H1 (cell line): Measurements from ENCODE around the gene HDDC3. TPM values are rescaled to one million over a fixed set of nuclear protein-coding genes. Genes with fewer than 3 reads are reported as not detected.

Source experiments
- CTCF ChIA-PET: fragments of 300-600 bp; sonication (Branson Sonifier 250); formaldehyde crosslinking; loops from one replicate; lab custom pipeline; 2021; ENCODE audit not compliant: partially characterized antibody; lab: Charles Lee
- POLR2A ChIA-PET: fragments of 300-600 bp; sonication (Branson Sonifier 250); formaldehyde crosslinking; loops from one replicate; lab custom pipeline; 2021; ENCODE audit warnings: inconsistent platforms; ENCODE audit not compliant: partially characterized antibody; lab: Charles Lee
- DNase-seq, 2 experiments: peaks; one replicate each; pipeline versions ENCODE4 v3.0.0 to v3.0.0-alpha.2; 2010 to 2022; ENCODE audit warnings: low spot score in 2 of 2, low read depth in 1 of 2, mixed read lengths in 1 of 2
- FAIRE-seq: peaks from 2 replicates; lab custom pipeline; 2011; peaks lifted over from hg19 to GRCh38; lab: Jason Lieb, UNC
- H2AFZ ChIP-seq: 2 replicates; pipeline ENCODE4 v1.8.1; 2012; ENCODE audit warnings: low read length, inconsistent platforms
- H2AK5ac ChIP-seq: 2 replicates; pipeline ENCODE4 v1.6.1; 2013; ENCODE audit warnings: low read depth, low read length
- H2BK120ac ChIP-seq: replicated peaks from 2 replicates; pipeline ENCODE3; 2013; ENCODE audit warnings: low read depth, low read length, inconsistent platforms
- H2BK12ac ChIP-seq: 2 replicates; pipeline ENCODE4 v1.6.1; 2013; ENCODE audit warnings: low read depth, low read length
- H2BK15ac ChIP-seq: 2 replicates; pipeline ENCODE4 v1.6.1; 2013; ENCODE audit warnings: low read length
- H2BK20ac ChIP-seq: 2 replicates; pipeline ENCODE4 v1.6.1; 2013; ENCODE audit warnings: low read length
- H2BK5ac ChIP-seq: 2 replicates; pipeline ENCODE4 v1.6.1; 2013; ENCODE audit warnings: low read depth, low read length
- H3K14ac ChIP-seq: 2 replicates; pipeline ENCODE4 v1.6.1; 2013; ENCODE audit warnings: inconsistent platforms; ENCODE audit not compliant: insufficient read length
- H3K18ac ChIP-seq: 2 replicates; pipeline ENCODE4 v1.6.1; 2013; ENCODE audit warnings: low read length; ENCODE audit errors: extremely low read depth
- H3K23ac ChIP-seq: 2 replicates; pipeline ENCODE4 v1.6.1; 2013; ENCODE audit warnings: inconsistent platforms; ENCODE audit not compliant: insufficient read length
- H3K23me2 ChIP-seq: 2 replicates; pipeline ENCODE4 v1.6.1; 2013; ENCODE audit warnings: low read depth, low read length
- H3K27ac ChIP-seq: 2 replicates; pipeline ENCODE4 v1.6.1; 2011; ENCODE audit warnings: low read depth, low read length, inconsistent platforms
- H3K27me3 ChIP-seq, 4 experiments: replicated peaks in 1 of 4; 1 replicate in 1 of 4; 2 replicates in 3 of 4; pipeline versions ENCODE4 v1.6.1 to v1.8.1; 2011 to 2013; ENCODE audit warnings: low read length in 3 of 4, mild to moderate bottlenecking in 3 of 4, inconsistent platforms in 2 of 4, mixed read lengths in 2 of 4, moderate library complexity in 1 of 4; ENCODE audit not compliant: control insufficient read depth in 3 of 4, insufficient read depth in 3 of 4; ENCODE audit errors: extremely low read depth in 1 of 4
- H3K36me3 ChIP-seq, 4 experiments: 2 replicates each; pipeline versions ENCODE4 v1.6.1 to v1.8.1; 2011 to 2013; ENCODE audit warnings: mild to moderate bottlenecking in 4 of 4, low read length in 3 of 4, moderate library complexity in 2 of 4, control low read depth in 1 of 4, inconsistent platforms in 1 of 4; ENCODE audit not compliant: insufficient read depth in 4 of 4, control insufficient read depth in 2 of 4
- H3K4ac ChIP-seq: replicated peaks from 2 replicates; pipeline ENCODE3; 2013; ENCODE audit warnings: low read length, low read depth, mixed read lengths, inconsistent platforms; ENCODE audit not compliant: insufficient read length
- H3K4me1 ChIP-seq, 4 experiments: replicated peaks in 1 of 4; 1 replicate in 1 of 4; 2 replicates in 3 of 4; pipeline versions ENCODE4 v1.6.1 to v1.8.1; 2011 to 2013; ENCODE audit warnings: low read length in 3 of 4, inconsistent platforms in 2 of 4, mixed read lengths in 1 of 4; ENCODE audit not compliant: insufficient read depth in 4 of 4, control insufficient read depth in 3 of 4
- H3K4me2 ChIP-seq, 2 experiments: 2 replicates each; pipeline versions ENCODE4 v1.6.1 to v1.8.1; 2011 to 2013; ENCODE audit warnings: low read depth in 2 of 2, low read length in 2 of 2, control low read depth in 1 of 2, inconsistent platforms in 1 of 2, mild to moderate bottlenecking in 1 of 2; ENCODE audit not compliant: insufficient read depth in 1 of 2
- H3K4me3 ChIP-seq, 4 experiments: fragments of 200-600, 300-600 bp in 1 of 4; sonication (generic), shearing (Covaris generic), sonication (Bioruptor Twin) in 1 of 4; 2 replicates each; pipeline versions ENCODE4 v1.5.1 to v1.8.1; 2011 to 2016; ENCODE audit warnings: low read length in 4 of 4, low read depth in 3 of 4, control low read depth in 2 of 4, inconsistent platforms in 2 of 4, mild to moderate bottlenecking in 2 of 4, mixed read lengths in 1 of 4, moderate library complexity in 1 of 4; ENCODE audit not compliant: insufficient read depth in 2 of 4; ENCODE audit errors: extremely low read depth in 1 of 4
- H3K56ac ChIP-seq: replicated peaks from 2 replicates; pipeline ENCODE3; 2013; ENCODE audit warnings: low read depth, mild to moderate bottlenecking, mixed read lengths, low read length, inconsistent platforms; ENCODE audit not compliant: insufficient read length
- H3K79me1 ChIP-seq: 2 replicates; pipeline ENCODE4 v1.6.1; 2013; ENCODE audit warnings: low read depth, low read length, control low read depth
- H3K79me2 ChIP-seq, 2 experiments: 2 replicates each; pipeline versions ENCODE4 v1.6.1 to v1.8.1; 2012 to 2013; ENCODE audit warnings: low read length in 2 of 2, mild to moderate bottlenecking in 2 of 2, inconsistent platforms in 1 of 2; ENCODE audit not compliant: insufficient read depth in 2 of 2, control insufficient read depth in 1 of 2
- H3K9ac ChIP-seq, 4 experiments: replicated peaks in 1 of 4; 1 replicate in 1 of 4; 2 replicates in 3 of 4; pipeline versions ENCODE4 v1.6.1 to v1.8.1; 2011 to 2013; ENCODE audit warnings: low read depth in 3 of 4, low read length in 3 of 4, control low read depth in 2 of 4, mild to moderate bottlenecking in 2 of 4, moderate library complexity in 2 of 4, inconsistent platforms in 1 of 4; ENCODE audit errors: extremely low read depth in 1 of 4
- H3K9me3 ChIP-seq, 2 experiments: 2 replicates each; pipeline versions ENCODE4 v1.6.1 to v1.8.1; 2012 to 2013; ENCODE audit warnings: mild to moderate bottlenecking in 2 of 2, moderate library complexity in 2 of 2, control low read depth in 1 of 2, inconsistent platforms in 1 of 2, low read depth in 1 of 2, low read length in 1 of 2, mixed read lengths in 1 of 2; ENCODE audit not compliant: insufficient read depth in 2 of 2
- H4K20me1 ChIP-seq, 2 experiments: replicated peaks in 1 of 2; 2 replicates each; pipeline versions ENCODE3 to v1.8.1; 2011 to 2013; ENCODE audit warnings: inconsistent platforms in 2 of 2, low read length in 2 of 2, mild to moderate bottlenecking in 1 of 2; ENCODE audit not compliant: insufficient read depth in 2 of 2, control insufficient read depth in 1 of 2
- H4K5ac ChIP-seq: 2 replicates; pipeline ENCODE4 v1.6.1; 2013; ENCODE audit warnings: low read length, low read depth, mixed read lengths, inconsistent platforms; ENCODE audit not compliant: insufficient read length
- H4K8ac ChIP-seq: 2 replicates; pipeline ENCODE4 v1.8.0; 2013; ENCODE audit warnings: mild to moderate bottlenecking, moderate library complexity, low read length, inconsistent platforms; ENCODE audit not compliant: insufficient read depth; ENCODE audit errors: extremely low read depth
- H4K91ac ChIP-seq: replicated peaks from 2 replicates; pipeline ENCODE3; 2013; ENCODE audit warnings: low read length, mixed read lengths, inconsistent platforms; ENCODE audit not compliant: insufficient read length
- ASH2L ChIP-seq: fragments of 200-600, 300-600 bp; sonication (generic); IDR thresholded peaks from one replicate; pipeline ENCODE4 v1.7.1; 2017; ENCODE audit warnings: low read length
- ATF2 ChIP-seq: IDR thresholded peaks from 2 replicates; pipeline ENCODE4 v1.6.1; 2012; ENCODE audit warnings: low read length, inconsistent platforms
- E2F6 ChIP-seq: IDR thresholded peaks from 2 replicates; pipeline ENCODE4 v1.6.1; 2012; ENCODE audit warnings: inconsistent platforms
- EGR1 ChIP-seq: IDR thresholded peaks from 2 replicates; pipeline ENCODE4 v1.6.1; 2011; ENCODE audit warnings: low read depth, low read length, borderline replicate concordance
- GABPA ChIP-seq: IDR thresholded peaks from 2 replicates; pipeline ENCODE4 v1.6.1; 2011; ENCODE audit warnings: mild to moderate bottlenecking, low read length, moderate library complexity, borderline replicate concordance; ENCODE audit not compliant: insufficient read depth
- GTF2F1 ChIP-seq: IDR thresholded peaks from 2 replicates; pipeline ENCODE4 v1.6.1; 2012; ENCODE audit warnings: low read depth, low read length, improper control_type of control experiment, borderline replicate concordance
- MAFK ChIP-seq: IDR thresholded peaks from 2 replicates; pipeline ENCODE4 v1.6.1; 2012; ENCODE audit warnings: low read depth, mild to moderate bottlenecking, improper control_type of control experiment, low read length
- PHF8 ChIP-seq: fragments of 200-600 bp; sonication (generic); conservative IDR thresholded peaks from 2 replicates; pipeline ENCODE4 v1.7.1; 2012; ENCODE audit warnings: low read depth, mild to moderate bottlenecking, inconsistent platforms, low read length, moderate library complexity
- POLR2A ChIP-seq, 2 experiments: IDR thresholded peaks; 1 replicate in 1 of 2; 2 replicates in 1 of 2; pipeline ENCODE4 v1.6.1; 2011; ENCODE audit warnings: low read depth in 2 of 2, low read length in 2 of 2, mild to moderate bottlenecking in 2 of 2; ENCODE audit errors: control extremely low read depth in 1 of 2
- RBBP5 ChIP-seq: IDR thresholded peaks from 2 replicates; pipeline ENCODE4 v1.7.1; 2012; ENCODE audit warnings: low read depth, mild to moderate bottlenecking, inconsistent platforms, low read length, moderate library complexity, borderline replicate concordance
- SP1 ChIP-seq: IDR thresholded peaks from 2 replicates; pipeline ENCODE4 v1.6.1; 2011; ENCODE audit warnings: low read depth, low read length
- SP4 ChIP-seq: IDR thresholded peaks from 2 replicates; pipeline ENCODE4 v1.6.1; 2012; ENCODE audit warnings: low read length, inconsistent platforms
- TAF1 ChIP-seq: IDR thresholded peaks from 2 replicates; pipeline ENCODE4 v1.6.1; 2011; ENCODE audit warnings: mild to moderate bottlenecking, low read depth, low read length
- WGBS, 2 experiments: shearing (Covaris generic) in 1 of 2; methylation state at CpG; one replicate each; pipeline versions ENCODE4 v1.1.6 to v1.1.7; 2013 to 2015; ENCODE audit warnings: low lambda C conversion rate in 2 of 2, mixed read lengths in 2 of 2, inconsistent platforms in 1 of 2, low coverage in 1 of 2, missing lambda C conversion rate in 1 of 2; ENCODE audit not compliant: insufficient replicate concordance in 2 of 2, insufficient coverage in 1 of 2, insufficient read length in 1 of 2; ENCODE audit errors: extremely low coverage in 1 of 2, missing lambda C conversion rate in 1 of 2; 5-methylcytosine and 5-hydroxymethylcytosine counted together
- polyA plus RNA-seq, 7 experiments: library from polyadenylated mRNA; depleted of rRNA in 3 of 7; stranded (reverse) in 5 of 7; unstranded in 2 of 7; fragments of >200 nt in 5 of 7; fragments of 200-250 nt in 2 of 7; gene quantifications; 1 replicate in 5 of 7; 2 replicates in 1 of 7; 4 replicates in 1 of 7; pipeline versions ENCODE4 v1.2.1 to v1.2.3, GENCODE V29; 2011 to 2013; ENCODE audit warnings: missing spikeins in 2 of 7, mixed read lengths in 2 of 7
- total RNA-seq: library from RNA; stranded (reverse); fragmentation: NEBNext Ultra II Directional; extraction: Animal tissue kit (Norgen Biotek cat#: 25700); gene quantifications from 2 replicates; pipeline ENCODE4 v1.2.1, GENCODE V29; 2021

Gene HDDC3
- total and polyA plus RNA-seq, 2 of the 8 experiments (the other 6 are each of a cell fraction or from before 2014, with no cell fraction given): 16.3 to 16.5 TPM

- H3K14ac ChIP-seq: no peak overlapping the region
- H3K27me3 ChIP-seq: no peaks in the 10 kb centered on the region
- no peak overlapping the region for H2BK5ac ChIP-seq
- H3K9ac ChIP-seq: no peak overlapping the region
- CTCF ChIA-PET: interaction anchor here (0.8 to 20.7 kb wide), 6 partner anchors 9 to 37 kb away, joined by 3 to 306 read pairs (median 3); partner anchors contain the start of genes MAN2A2 and RCCD1
- no peak overlapping the region for H3K56ac ChIP-seq
- WGBS, 2 experiments: 85% methylated on average over 6 of the region's 7 CpGs; no CpG with 5 or more reads in 1 of the 2 experiments
- no peak overlapping the region for H2BK12ac ChIP-seq
- peaks cover 0 to 7% (median 6%) of the 10 kb centered on the region in 4 experiments; a peak in 6 of 7 replicates for H3K4me1 ChIP-seq
- no peak overlapping the region for H3K4me3 ChIP-seq
- H4K5ac ChIP-seq: no peak overlapping the region
- DNase-seq (no peak), FAIRE-seq (no peak)
- H2AFZ ChIP-seq: no peak overlapping the region
- no peak overlapping the region for H3K23ac ChIP-seq
- no peak overlapping the region for H3K27ac ChIP-seq
- POLR2A ChIA-PET: interaction anchor here (1.3 kb wide), 1 partner anchor 10 kb away, joined by 3 read pairs; no protein-coding TSS in a partner anchor
- no peak overlapping the region for H3K18ac ChIP-seq
- H3K4ac ChIP-seq: no peak overlapping the region
- peaks cover 4 to 6% of the 10 kb centered on the region in 2 experiments for H4K20me1 ChIP-seq
- no peak overlapping the region for H2BK15ac ChIP-seq
- H3K36me3 ChIP-seq: peaks cover 11 to 57% (median 32%) of the 10 kb centered on the region in 4 experiments; a peak in 7 of 8 replicates
- H3K9me3 ChIP-seq: no peaks in the 10 kb centered on the region
- H3K23me2 ChIP-seq: peaks cover 7% of the 10 kb centered on the region; the same call in 1 of the 2 replicates
- no peak overlapping the region for H2AK5ac ChIP-seq
- no peaks in the 10 kb centered on the region for H3K79me1 ChIP-seq
- no peak overlapping the region for H3K4me2 ChIP-seq
- no peak overlapping the region for H2BK20ac ChIP-seq
- H2BK120ac ChIP-seq: no peak overlapping the region
- no peaks in the 10 kb centered on the region for H3K79me2 ChIP-seq
- no peak overlapping the region for H4K91ac ChIP-seq
- H4K8ac ChIP-seq: no peak overlapping the region
- TF ChIP-seq GABPA: no peak
- TF ChIP-seq E2F6: no peak
- TF ChIP-seq ASH2L: no peak
- no peak for TF ChIP-seq PHF8
- no peak for TF ChIP-seq ATF2
- TF ChIP-seq EGR1: no peak
- TF ChIP-seq SP1: no peak
- no peak for TF ChIP-seq TAF1
- TF ChIP-seq RBBP5: no peak
- no peak for TF ChIP-seq MAFK
- no peak for TF ChIP-seq GTF2F1
- TF ChIP-seq SP4: no peak
- no peak for TF ChIP-seq POLR2A (IDR thresholded peaks at IDR 0.05; ENCODE audit: control extremely low read depth in 1 of 2, low read depth in 2 of 2, low read length in 2 of 2)
Observed at GRCh38 chr15:90939756-90940155, 7.4 kb upstream of the HDDC3 start.
